GM21619 (cell line): ENCODE measurements around the gene ZCCHC2.

Experiments used
- ATAC-seq: cut with Tn5 transposase; IDR thresholded peaks from one replicate; pipeline ENCODE4 v1.9.1; 2021; ENCODE audit not compliant: unreplicated experiment

Gene ZCCHC2

GRCh38 chr18:62522504-62523254 is at the start of gene ZCCHC2:
Gene ZCCHC2 (plus strand): TSS chr18:62523025. CDS start chr18:62523425, 400 bp downstream.
- peak; percentile 65 for ATAC-seq

- no peak for ATAC-seq
Observed at GRCh38 chr18:62479574-62479973, 43.3 kb upstream of the ZCCHC2 start.

GRCh38 chr18:62480927-62481326 is 41.9 kb upstream of the ZCCHC2 start:
- no peak for ATAC-seq

GRCh38 chr18:62484941-62485340 is 37.9 kb upstream of the ZCCHC2 start:
- ATAC-seq, result no peak

- ATAC-seq, result no peak
Observed at GRCh38 chr18:62485684-62486083, 37.1 kb upstream of the ZCCHC2 start.

- no peak for ATAC-seq
Observed at GRCh38 chr18:62486290-62486964, 36.4 kb upstream of the ZCCHC2 start.

- no peak for ATAC-seq
Observed at GRCh38 chr18:62487161-62487560, 35.7 kb upstream of the ZCCHC2 start.

GRCh38 chr18:62490967-62491695 is 31.7 kb upstream of the ZCCHC2 start:
- no peak for ATAC-seq

- ATAC-seq, result no peak
Observed at GRCh38 chr18:62493033-62493862, 29.6 kb upstream of the ZCCHC2 start.

- no peak for ATAC-seq
Observed at GRCh38 chr18:62494764-62495163, 28.1 kb upstream of the ZCCHC2 start.

GRCh38 chr18:62496262-62496661 is 26.6 kb upstream of the ZCCHC2 start:
- ATAC-seq, result no peak

- ATAC-seq, result no peak
Observed at GRCh38 chr18:62497190-62497772, 25.5 kb upstream of the ZCCHC2 start.

GRCh38 chr18:62498616-62499262 is 24.1 kb upstream of the ZCCHC2 start:
- ATAC-seq, result no peak

GRCh38 chr18:62499263-62499650 is 23.6 kb upstream of the ZCCHC2 start:
- no peak for ATAC-seq

- ATAC-seq, result no peak
Observed at GRCh38 chr18:62500174-62500573, 22.7 kb upstream of the ZCCHC2 start.

GRCh38 chr18:62500966-62501591 is 21.7 kb upstream of the ZCCHC2 start:
- no peak for ATAC-seq

GRCh38 chr18:62505669-62506494 is 16.9 kb upstream of the ZCCHC2 start:
- peak; percentile 85 for ATAC-seq

- ATAC-seq, result peak; percentile 4
Observed at GRCh38 chr18:62506495-62507143, 16.2 kb upstream of the ZCCHC2 start.
